Measurements from ENCODE around the gene PDE4A. TPM values are rescaled to one million over a fixed set of nuclear protein-coding genes. Genes with fewer than 3 reads are reported as not detected.
"Not testable (repeated sequence)": the region's sequence is repeated elsewhere in the genome, so short reads cannot be mapped to it uniquely, and the experiment has no call there.

PDE4A gene
- total RNA-seq, 1 experiment from 2014 or later, result 3.1 TPM

- CTCF ChIA-PET, result no interaction called here
- TF ChIP-seq CTCF (conservative IDR thresholded peaks at IDR 0.05; ENCODE audit: low read depth, low read length) (no peak), EZH2 (IDR thresholded peaks at IDR 0.05; ENCODE audit: low read length, unreplicated experiment) (no peak), EZH2phosphoT487 (IDR thresholded peaks at IDR 0.05; ENCODE audit: borderline replicate concordance, low read length) (no peak)
- H3K9ac ChIP-seq (ENCODE audit: low read length), result no peak overlapping the region
- H3K79me2 ChIP-seq (ENCODE audit: low read length), result peaks cover 12% of the 10 kb centered on the region
- no peaks in the 10 kb centered on the region for H3K9me3 ChIP-seq (ENCODE audit: low read length)
- H3K36me3 ChIP-seq (ENCODE audit: low read depth, low read length), result peaks cover 22% of the 10 kb centered on the region
- no peaks in the 10 kb centered on the region for H3K9me2 ChIP-seq (replicated peaks; ENCODE audit: low read length)
- H3K27ac ChIP-seq (ENCODE audit: low read length), result no peak overlapping the region
- no peaks in the 10 kb centered on the region for H3F3A ChIP-seq (ENCODE audit: low read length, unreplicated experiment)
- no peak overlapping the region for H3K4me2 ChIP-seq (ENCODE audit: low read length)
- peaks cover 4% of the 10 kb centered on the region; the same call in 1 of the 2 replicates for H3K4me1 ChIP-seq (ENCODE audit: insufficient read depth, low read length)
- no peak overlapping the region for H3K4me3 ChIP-seq (ENCODE audit: low read length)
- ATAC-seq, result no peak
- no peak overlapping the region for H2AFZ ChIP-seq (ENCODE audit: low read length)
- no peaks in the 10 kb centered on the region for H4K20me1 ChIP-seq (ENCODE audit: low read length)
- POLR2A ChIA-PET (ENCODE audit: unreplicated experiment), result no interaction called here
- intact Hi-C loops (cut with micrococcal nuclease), result no loop called here
- BruUV-seq (replicated peaks), result no TSS peak
- DNase-seq, result no peak
- H3K27me3 ChIP-seq (ENCODE audit: low read length), result no peaks in the 10 kb centered on the region
Observed at GRCh38 chr19:10374931-10375330, 45.4 kb upstream of the PDE4A start.

GRCh38 chr19:10377140-10377640, 43.1 kb upstream of the PDE4A start:
- H3K27me3 ChIP-seq (ENCODE audit: low read length); H3K9me3 ChIP-seq (ENCODE audit: low read length); ATAC-seq; H3K9me2 ChIP-seq (replicated peaks; ENCODE audit: low read length); H3K4me3 ChIP-seq (ENCODE audit: low read length); intact Hi-C loops (cut with micrococcal nuclease); POLR2A ChIA-PET (ENCODE audit: unreplicated experiment); H4K20me1 ChIP-seq (ENCODE audit: low read length); H3F3A ChIP-seq (ENCODE audit: low read length, unreplicated experiment); H3K4me2 ChIP-seq (ENCODE audit: low read length); CTCF ChIA-PET; H3K4me1 ChIP-seq (ENCODE audit: insufficient read depth, low read length); H2AFZ ChIP-seq (ENCODE audit: low read length); H3K27ac ChIP-seq (ENCODE audit: low read length); BruUV-seq (replicated peaks); H3K9ac ChIP-seq (ENCODE audit: low read length); DNase-seq: not testable (repeated sequence)
- H3K36me3 ChIP-seq (ENCODE audit: low read depth, low read length), result peaks cover 20% of the 10 kb centered on the region
- peaks cover 15% of the 10 kb centered on the region for H3K79me2 ChIP-seq (ENCODE audit: low read length)

GRCh38 chr19:10378124-10378523, 42.2 kb upstream of the PDE4A start:
- CTCF ChIA-PET, result no interaction called here

More at GRCh38 chr19:10378124-10378523, 42.2 kb upstream of the PDE4A start:
- DNase-seq (no peak), ATAC-seq (no peak)
- TF ChIP-seq EZH2 (IDR thresholded peaks at IDR 0.05; ENCODE audit: low read length, unreplicated experiment) (no peak), CTCF (conservative IDR thresholded peaks at IDR 0.05; ENCODE audit: low read depth, low read length) (no peak), EZH2phosphoT487 (IDR thresholded peaks at IDR 0.05; ENCODE audit: borderline replicate concordance, low read length) (no peak)
- no peak overlapping the region for H2AFZ ChIP-seq (ENCODE audit: low read length)
- no peaks in the 10 kb centered on the region for H3K9me3 ChIP-seq (ENCODE audit: low read length)
- peaks cover 20% of the 10 kb centered on the region for H3K36me3 ChIP-seq (ENCODE audit: low read depth, low read length)
- intact Hi-C loops (cut with micrococcal nuclease), result no loop called here
- no peaks in the 10 kb centered on the region for H4K20me1 ChIP-seq (ENCODE audit: low read length)
- peaks cover 9% of the 10 kb centered on the region for H3K4me1 ChIP-seq (ENCODE audit: insufficient read depth, low read length)
- H3K27me3 ChIP-seq (ENCODE audit: low read length), result no peaks in the 10 kb centered on the region
- no peaks in the 10 kb centered on the region for H3K9me2 ChIP-seq (replicated peaks; ENCODE audit: low read length)
- no peak overlapping the region for H3K9ac ChIP-seq (ENCODE audit: low read length)
- POLR2A ChIA-PET (ENCODE audit: unreplicated experiment), result no interaction called here
- H3K27ac ChIP-seq (ENCODE audit: low read length), result no peak overlapping the region
- H3F3A ChIP-seq (ENCODE audit: low read length, unreplicated experiment), result no peaks in the 10 kb centered on the region
- no peak overlapping the region for H3K4me3 ChIP-seq (ENCODE audit: low read length)
- H3K79me2 ChIP-seq (ENCODE audit: low read length), result peaks cover 15% of the 10 kb centered on the region
- no peak overlapping the region for H3K4me2 ChIP-seq (ENCODE audit: low read length)
- BruUV-seq (replicated peaks), result no TSS peak
